HG03045 (cell line): Measurements from ENCODE around the gene KRT73.

ENCODE experiments used
- ATAC-seq: cut with Tn5 transposase; IDR thresholded peaks from one replicate; pipeline ENCODE4 v1.9.1; 2021; ENCODE audit warnings: mild to moderate bottlenecking, moderate library complexity; ENCODE audit not compliant: unreplicated experiment

The KRT73 gene

DNA sequence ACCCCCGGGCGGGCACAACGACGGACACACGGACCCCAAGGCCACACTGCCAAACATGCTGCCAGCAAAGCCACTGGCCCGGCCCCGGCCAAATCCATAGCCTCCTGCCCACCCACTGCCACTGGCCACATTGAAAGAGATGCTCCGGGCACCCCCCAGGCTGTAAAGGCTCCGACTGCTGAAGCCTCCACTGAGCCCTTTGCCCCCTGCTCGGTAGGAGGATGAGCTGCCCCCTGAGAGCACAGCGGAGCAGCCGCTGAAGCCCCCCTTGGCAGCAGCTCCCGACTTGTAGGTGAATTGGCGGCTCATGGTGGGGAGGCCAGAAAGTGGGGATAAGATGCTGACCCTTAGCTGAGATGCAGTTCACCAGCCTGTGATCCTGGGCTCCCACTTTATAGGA, at the start of gene KRT73:
TSS of gene KRT73 (minus strand) at position 344 of the 400 bp plus-strand sequence. CDS start at position 309, 35 bp downstream.
- no peak for ATAC-seq

DNA sequence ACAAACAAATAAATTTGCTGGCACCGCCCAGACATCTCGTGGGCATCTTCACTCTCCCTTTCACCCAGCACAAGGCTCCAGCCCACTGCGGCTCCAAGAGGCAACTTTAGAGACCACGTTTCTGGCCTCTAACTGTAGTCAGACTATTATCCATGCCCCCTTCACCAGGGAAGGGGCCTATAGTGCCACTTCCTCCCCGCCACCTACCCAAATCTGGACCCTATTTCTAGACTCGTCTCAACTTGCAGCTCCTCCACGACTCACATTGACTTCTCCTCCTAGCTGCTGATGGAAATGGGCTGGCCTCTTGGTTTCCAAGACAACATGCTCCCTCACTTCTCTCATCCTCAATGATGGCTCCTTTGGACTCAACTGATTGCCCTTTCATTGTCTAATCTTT, 49.6 kb upstream of the KRT73 start:
- ATAC-seq: no peak

DNA sequence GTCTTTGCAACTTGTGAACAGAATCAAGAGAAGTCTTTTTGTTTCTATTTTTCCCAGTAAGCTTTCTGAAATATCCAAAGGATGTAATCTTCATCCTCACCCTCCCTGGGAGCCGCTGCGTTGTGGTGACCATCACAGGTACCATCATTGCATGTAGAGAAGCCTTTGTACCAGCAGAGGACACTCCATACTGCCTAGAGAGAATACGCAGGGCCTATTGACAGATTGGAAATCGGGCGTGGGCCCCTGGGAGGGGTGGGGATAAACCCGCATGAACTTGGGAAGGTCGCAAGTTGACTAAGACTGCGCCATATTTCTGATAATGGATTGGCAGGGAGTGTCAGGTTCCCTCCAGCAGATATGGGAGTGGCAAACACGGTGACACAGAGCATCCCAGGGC, 49.1 kb upstream of the KRT73 start:
- no peak for ATAC-seq

DNA sequence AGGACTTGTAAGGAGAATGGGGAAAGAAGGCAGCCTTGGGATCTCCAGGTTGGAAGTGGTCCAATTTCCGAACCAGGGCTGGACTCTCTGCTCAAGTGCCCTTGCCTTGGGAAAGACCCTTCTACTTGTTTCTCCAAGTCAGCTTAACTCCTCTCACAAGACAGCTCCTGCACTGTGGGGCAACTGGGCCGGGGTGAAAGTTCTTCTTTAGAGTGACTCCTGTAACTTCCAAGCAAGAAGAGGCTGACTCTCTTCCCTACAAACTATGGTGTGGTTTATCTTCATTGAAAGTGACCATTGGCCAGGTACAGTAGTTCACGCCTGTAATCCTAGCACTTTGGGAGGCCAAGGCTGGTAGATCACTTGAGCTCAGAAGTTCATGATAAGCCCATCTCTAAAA, 48.1 kb upstream of the KRT73 start:
- no peak for ATAC-seq

DNA sequence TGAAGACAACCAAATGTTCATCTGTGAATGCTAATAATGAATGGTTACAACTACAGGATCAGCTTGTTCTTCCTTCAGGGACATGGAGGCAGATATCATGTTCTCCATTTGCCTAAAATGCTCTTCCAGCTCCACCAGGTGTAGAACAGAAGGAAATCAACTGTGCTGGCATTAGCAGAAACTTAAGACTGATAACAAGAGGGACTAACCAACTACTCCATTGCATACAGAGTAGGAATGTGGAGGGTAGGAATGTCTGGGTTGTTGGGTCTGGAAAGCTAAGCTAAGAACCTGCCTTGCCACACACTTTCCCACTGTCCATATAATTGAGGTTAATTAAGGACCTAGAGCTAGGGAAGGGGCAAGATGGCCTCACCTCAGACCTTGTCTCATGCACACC, 45.1 kb upstream of the KRT73 start:
- no peak for ATAC-seq

DNA sequence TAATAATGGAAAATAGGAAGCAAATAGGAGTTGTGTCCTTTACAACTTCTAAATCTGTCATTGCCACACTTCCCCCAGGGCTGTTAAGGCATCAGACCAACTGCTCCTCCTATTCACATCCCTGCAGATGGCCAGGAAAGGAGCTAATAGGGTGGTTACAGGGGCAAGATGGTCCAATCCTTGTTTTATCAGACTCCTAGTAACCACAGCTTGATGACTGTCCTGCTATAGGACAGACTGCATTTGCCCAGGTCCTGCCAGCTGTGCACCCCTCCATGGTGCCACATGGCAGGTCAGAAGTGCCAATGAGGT, 44.5 kb upstream of the KRT73 start:
- no peak for ATAC-seq

DNA sequence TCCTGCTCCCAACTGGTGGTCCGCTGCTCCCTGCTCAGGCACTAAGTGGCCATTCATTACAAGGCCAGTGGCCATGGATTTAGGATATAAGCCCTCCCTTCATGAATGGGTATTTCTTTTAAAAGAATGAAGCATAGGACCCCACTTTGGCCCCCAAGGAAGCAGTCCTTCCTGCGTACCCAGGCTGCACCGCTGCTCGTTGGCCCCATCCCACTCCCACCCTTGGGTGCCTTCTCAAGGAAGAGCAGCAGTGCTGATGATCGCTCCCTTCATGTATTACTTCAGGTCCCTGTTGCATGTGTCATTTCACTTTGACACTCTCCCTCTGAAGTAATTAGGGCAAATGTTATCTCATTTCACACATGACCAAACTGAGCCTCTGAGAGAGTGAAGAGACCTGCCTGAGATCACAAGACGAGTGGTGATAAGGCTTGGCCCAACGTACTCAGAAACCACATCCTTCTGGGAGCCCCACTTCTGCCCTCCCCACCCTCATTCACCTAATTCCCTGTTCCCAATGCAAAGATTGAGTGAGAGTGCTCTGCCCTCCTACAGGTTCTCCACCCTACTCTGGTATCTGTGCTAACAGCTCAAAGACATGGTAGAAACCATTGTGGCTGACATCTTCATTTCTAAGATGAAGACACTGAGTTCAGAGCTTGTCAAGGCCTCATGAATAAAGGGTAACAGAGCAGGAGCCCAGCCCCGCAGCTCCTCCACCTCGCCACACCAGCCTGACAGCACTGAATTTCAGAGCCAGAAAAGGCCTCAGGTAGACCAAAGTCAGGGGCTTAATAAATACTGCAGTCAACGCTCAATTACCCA, 43.9 kb upstream of the KRT73 start:
- ATAC-seq: no peak

DNA sequence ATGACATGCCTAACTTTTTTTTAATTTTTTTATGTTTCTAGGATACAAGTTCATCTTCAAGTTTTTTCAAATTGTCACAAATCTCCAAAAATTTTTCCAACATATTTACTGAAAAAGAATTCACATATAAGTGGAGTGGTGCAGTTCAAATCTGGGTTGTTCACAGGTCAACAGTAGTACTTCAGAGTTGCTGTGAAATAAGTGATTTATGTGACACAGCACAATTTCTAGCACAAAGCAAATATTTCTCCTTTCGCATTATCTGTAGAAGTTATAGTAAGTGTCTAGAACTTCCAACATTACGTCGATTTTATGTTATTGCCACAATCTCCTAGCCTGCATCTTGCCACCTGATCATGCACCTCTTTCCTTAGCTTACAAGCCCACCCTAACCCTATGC, 43.3 kb upstream of the KRT73 start:
- no peak for ATAC-seq

DNA sequence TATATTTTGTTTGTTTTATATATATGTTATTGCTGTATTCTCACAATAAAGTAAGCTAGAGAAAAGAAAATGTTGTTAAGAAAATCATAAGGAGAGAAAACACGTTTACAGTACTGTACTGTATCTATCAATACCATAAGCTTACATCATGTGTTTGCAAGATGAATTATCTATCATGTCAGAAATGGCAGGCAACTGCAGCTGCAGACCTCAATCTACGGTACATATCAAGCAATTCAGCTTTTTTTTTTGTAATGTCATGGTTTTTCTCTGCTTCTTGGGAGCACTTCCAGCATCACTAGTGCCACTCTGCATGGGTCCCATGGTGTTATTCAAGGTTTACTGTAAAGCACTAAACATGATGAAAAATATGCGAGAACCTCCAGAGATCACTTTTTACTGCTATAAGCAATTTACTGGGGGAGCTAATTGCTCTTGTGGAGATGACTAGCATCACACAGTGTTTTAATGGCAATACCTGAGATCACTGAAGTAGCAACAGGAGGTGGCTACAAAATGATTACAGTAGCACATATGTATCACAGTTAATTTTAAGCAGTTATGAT, 42.7 kb upstream of the KRT73 start:
- ATAC-seq: no peak

DNA sequence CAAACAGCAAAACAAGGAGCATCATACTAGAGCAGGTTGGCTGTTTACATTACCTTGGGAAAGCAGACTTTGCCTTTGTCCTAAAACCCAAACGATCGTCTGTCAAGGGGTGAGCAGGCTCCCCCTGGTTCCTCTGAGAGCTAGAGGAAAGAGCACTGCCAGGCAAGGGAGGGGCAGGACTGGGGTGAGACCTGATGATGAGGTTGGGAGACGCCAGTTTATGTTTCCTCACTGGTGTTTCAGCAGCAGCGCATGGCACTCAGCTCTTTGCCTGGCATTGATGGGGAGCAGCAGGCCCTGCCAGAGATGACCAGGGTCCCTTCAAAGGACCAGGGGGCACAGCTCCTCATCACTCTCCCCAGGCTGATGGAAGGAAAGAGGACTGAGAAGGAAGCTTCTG, 41.6 kb upstream of the KRT73 start:
- ATAC-seq: no peak

DNA sequence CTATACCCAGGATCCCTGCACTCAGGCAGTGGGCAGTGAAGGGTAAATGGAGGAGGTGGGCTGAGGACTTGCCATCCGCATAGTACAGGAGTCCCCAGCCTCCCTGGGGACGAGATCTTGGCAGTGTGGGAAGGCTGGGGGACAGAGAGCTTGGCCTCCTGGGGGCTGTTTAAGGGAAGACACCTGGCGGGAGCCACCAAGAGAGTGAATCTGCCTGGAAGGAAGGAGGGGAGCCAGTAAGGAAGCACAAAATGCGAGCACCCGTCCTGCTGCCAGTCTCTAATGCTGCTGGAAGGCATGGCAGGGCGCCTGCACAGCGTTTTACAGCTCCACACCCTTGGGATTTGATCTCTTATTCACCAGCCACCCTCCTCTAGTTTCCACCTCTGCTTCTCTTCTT, 41.0 kb upstream of the KRT73 start:
- ATAC-seq: no peak

DNA sequence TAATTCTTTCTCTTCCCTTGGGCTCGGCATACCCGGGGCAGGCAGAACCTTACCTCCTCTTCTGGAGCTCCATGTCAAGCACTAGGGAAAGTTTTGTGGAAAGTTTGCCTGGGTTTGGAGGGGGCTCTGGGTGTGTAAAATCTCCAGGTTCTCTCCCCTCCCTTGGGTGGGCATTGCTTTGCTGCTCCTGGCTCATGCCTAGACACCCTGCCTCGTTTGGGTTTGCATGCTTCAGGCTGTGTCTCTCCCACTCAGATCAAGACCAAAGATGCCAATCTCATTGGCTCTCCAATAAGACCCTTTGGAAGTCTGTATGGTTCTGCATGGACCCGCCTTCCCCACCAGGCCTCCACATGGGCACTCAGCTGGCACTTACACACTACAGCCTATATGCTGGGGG, 39.8 kb upstream of the KRT73 start:
- ATAC-seq: no peak

DNA sequence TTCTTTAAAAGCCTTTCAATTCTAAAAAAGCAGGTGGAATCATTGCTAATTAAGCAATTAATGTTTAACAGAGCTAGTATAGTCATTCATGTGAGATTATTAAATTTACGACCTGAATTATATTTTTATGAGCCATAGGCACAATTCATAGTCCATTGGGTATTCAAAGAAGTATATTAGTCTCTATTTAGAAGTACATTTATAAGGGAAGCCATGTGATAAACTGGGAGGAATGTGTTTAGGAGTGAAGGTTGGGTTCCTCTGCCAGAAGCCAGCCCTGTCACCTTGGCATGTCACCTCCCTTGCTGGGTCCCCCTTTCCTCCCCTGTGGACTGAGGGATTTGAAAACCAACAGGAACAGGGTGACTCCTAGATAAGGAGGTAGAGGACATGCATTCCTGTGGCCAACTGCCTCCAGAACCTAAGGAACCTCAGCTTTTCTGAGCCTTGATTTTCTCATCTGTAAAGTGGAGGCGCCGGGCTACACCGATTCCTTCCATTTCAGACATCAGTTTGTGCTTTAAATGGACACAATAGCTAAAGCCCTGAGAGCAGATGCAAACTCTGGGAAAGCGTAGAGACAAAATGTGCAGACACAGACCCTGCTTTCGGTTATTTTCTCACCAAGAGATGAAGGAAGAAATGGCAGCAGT, 39.0 kb upstream of the KRT73 start:
- ATAC-seq: no peak

DNA sequence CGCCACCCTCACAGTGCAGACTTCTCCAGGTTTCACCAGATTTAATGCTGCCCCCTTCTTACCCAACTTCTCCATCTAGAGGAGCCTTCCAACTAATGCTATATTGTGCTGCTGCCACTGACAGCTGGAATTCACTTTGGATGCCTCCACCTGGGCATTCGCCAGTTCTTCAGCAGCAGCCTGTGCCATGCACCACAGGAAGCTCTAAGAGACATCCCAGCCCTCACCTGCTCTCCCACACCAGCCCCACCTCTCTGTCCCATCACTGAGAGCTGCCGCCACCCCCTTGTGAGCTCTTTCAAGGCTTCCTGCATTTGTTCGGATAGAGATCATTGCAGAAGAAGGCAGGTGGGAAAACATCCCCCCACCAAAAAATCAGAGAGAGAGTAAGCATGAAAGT, 38.3 kb upstream of the KRT73 start:
- ATAC-seq: no peak

DNA sequence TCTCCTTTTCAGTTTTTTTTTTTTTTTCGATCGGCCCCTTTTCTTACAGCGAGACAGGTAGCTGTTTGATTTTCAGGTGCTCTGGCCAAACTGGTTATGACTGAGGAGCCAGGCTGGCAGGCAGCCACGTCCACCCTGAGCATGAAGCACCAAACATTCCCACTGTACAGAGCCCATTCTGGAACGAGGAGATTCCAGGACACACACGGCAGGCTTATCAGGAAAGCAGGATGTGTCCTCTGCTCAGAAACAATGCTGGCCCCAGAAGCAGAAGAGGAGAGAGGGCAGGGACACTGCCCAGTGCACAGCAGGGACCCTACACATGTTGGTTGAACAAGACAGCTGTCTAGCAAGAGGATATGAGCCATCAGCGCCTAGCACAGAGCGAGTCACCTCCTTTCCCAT, 37.4 kb upstream of the KRT73 start:
- no peak for ATAC-seq

DNA sequence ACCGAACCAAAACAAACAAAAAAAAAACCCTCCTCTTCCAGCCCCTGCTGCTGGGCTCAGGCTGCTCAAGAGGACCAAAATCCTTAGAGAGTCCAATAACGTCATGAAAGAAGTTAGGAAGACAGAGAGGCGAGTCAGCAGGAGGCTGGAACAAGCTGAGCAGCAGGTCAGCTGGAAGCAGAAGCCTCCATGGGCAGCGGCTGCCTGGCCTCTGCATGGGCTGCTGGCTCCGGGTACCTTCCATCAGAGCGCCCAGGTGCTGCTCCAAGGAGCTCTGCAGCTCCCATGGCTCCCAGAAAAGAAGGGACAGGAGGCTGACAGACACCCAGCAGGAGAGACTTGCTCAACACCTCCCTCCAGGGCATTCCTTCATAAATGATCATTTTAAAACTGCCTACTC, 36.9 kb upstream of the KRT73 start:
- ATAC-seq: no peak

DNA sequence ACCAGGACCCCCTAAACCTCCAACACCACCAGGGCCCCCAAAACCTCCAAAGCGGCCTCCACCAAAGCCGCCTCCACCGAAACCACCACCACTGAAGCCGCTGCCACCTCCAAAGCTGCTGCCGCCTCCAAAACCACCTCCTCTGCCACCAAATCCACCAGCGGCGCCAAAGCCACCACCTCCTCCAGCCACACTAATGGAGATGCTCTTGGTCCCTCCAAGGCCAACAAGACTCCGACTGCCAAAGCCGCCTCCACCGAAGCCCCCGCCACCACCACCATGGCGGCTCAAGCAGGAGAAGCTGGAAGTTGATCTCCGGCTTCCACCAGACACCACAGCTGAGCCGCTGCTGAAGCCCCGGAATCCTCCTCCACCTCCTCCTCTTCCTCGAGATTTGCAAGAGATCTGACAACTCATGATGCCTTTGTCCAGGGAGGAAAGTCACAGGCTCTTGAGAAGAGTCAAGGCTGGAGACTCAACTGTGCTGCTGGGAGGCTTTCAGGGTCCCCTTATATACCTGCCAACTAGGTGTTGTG, 33.4 kb upstream of the KRT73 start, which contains the start of gene KRT2:
TSS of gene KRT2 (minus strand) at position 486 of the 536 bp plus-strand sequence. CDS start at position 417, 69 bp downstream.
- ATAC-seq: no peak

DNA sequence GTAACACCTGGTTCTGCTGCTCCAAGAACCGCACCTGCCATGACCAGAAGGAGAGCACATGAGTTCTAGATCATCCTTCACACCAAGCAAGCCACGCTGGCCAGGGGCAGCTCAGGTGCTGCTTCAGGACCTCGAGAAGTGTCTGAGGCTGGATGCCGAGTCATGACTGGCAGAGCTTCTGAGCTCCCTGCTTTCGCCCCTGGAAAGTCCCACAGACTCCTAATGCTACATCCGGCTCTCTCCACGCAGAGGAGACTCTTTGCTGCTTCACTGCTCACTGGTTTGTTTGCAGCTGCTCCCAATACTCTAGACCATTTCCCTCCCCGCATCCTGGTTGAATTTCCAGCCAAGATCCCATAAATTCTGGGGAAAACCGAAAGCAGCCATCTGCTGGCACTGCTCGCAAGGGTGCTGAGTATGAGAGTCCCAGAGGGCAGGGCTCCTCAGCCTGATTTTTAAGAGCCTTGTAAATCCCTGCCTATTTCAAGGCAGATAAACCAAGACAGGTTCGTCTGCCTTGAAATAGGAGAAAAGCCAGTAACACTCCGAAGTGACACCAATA, 32.2 kb upstream of the KRT73 start:
- no peak for ATAC-seq

DNA sequence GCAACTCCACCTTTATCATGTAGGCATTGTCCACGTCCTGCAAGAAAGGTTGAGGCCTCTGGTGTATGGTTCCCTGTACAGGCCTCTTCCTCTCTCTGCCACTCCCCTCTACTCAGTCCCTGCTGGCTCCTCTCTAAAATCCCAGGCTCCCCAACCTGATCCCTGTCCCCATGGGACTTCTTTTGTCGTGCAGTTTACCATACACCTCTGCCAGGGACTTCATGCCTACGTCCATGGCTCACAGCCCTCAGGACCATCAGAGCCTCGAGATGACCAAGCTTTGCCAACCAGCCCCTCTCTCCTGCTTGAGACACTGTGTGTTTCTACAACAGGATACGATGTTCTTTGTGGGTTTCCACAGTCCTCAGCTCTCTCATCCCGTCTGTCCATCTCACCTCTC, 30.7 kb upstream of the KRT73 start:
- no peak for ATAC-seq

DNA sequence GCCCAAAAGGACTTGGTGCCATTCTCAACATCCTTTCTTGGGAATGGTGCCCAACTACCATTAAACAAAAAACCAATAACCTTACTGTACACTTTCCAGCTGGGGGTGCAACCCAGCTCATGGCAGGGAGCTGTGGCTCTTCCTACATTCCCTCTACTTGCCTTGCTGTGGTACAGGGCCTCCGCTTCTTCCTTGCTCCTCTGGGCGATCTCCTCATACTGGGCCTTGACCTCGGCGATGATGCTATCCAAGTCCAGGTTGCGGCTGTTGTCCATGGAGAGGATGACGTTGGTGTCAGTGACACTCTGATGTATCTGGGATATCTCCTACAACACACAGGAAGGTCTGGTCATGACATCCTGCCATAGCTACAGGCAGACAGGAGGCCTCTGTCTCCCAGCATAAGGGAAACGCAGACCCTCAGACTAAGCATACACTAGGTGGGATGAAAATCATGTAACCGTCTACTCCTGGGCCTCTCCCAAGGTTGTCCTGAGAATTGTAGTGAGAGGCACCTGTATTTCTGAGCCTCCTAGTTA, 29.7 kb upstream of the KRT73 start:
- no peak for ATAC-seq

DNA sequence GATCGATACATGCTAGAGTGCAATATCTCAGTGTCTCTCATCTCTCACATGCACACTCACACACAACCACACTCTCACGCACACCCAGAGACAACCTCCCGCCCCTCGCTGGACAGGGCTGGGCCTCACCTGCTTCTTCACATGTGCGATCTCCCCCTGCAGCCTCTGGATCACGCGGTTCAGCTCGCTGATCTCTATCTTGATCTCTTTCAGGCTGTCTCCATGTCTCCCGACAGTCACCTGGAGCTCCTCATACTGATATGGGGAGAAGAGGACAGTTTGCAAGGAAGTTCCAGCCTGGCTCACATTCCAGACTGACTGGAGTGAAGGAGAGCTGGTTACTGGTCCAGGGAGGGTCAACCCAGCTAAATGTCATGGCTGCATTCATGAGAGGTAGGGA, 29.2 kb upstream of the KRT73 start:
- no peak for ATAC-seq
